ENCODE data around the gene CCDC190. TPM values are rescaled to one million over a fixed set of nuclear protein-coding genes. Genes with fewer than 3 reads are reported as not detected.

The CCDC190 gene
- total RNA-seq, 1 donor from 2014 or later, result not detected

- Histone ChIP-seq H3K79me2 (ENCODE audit: low read depth) (no peaks in the 10 kb centered on the region), H3K27ac (no peak overlapping the region), H3K9me3 (ENCODE audit: low read depth) (no peaks in the 10 kb centered on the region), H3K36me3 (no peaks in the 10 kb centered on the region), H2AFZ (replicated peaks) (no peak overlapping the region), H4K20me1 (ENCODE audit: low read depth) (no peaks in the 10 kb centered on the region), H3K4me2 (peak overlapping the region; percentile 54), H3K27me3 (no peaks in the 10 kb centered on the region), H3K4me1 (peaks cover 23% of the 10 kb centered on the region), H3K9ac (no peak overlapping the region), H3K4me3 (no peak overlapping the region), H3F3A (ENCODE audit: low read depth) (no peaks in the 10 kb centered on the region)
- TF ChIP-seq EZH2phosphoT487 (IDR thresholded peaks at IDR 0.05) (no peak), CTCF (IDR thresholded peaks at IDR 0.05) (no peak), EZH2 (IDR thresholded peaks at IDR 0.05) (no peak)
- H3K4me3 Mint-ChIP-seq, result no peak overlapping the region
- peaks cover 14% of the 10 kb centered on the region for H3K4me1 Mint-ChIP-seq
- H3K27ac Mint-ChIP-seq, result no peak overlapping the region
- H3K36me3 Mint-ChIP-seq, result no peaks in the 10 kb centered on the region
- peak; percentile 21 for DNase-seq (ENCODE audit: low spot score)
- no peaks in the 10 kb centered on the region for H3K9me3 Mint-ChIP-seq
- peaks cover 5% of the 10 kb centered on the region for H3K27me3 Mint-ChIP-seq (ENCODE audit: insufficient read depth, low read depth)
These were observed 32.1 kb upstream of the CCDC190 start for GRCh38 chr1:162892906-162893611.

GRCh38 chr1:162889989-162890388 lies 29.0 kb upstream of the CCDC190 start:
- Histone ChIP-seq H3K4me1 (peaks cover 23% of the 10 kb centered on the region), H3K27me3 (no peaks in the 10 kb centered on the region), H3K4me3 (no peak overlapping the region), H3K4me2 (no peak overlapping the region), H3K79me2 (ENCODE audit: low read depth) (no peaks in the 10 kb centered on the region), H2AFZ (replicated peaks) (no peak overlapping the region), H4K20me1 (ENCODE audit: low read depth) (no peaks in the 10 kb centered on the region), H3K9me3 (ENCODE audit: low read depth) (no peaks in the 10 kb centered on the region), H3F3A (ENCODE audit: low read depth) (no peaks in the 10 kb centered on the region), H3K27ac (no peak overlapping the region), H3K9ac (no peak overlapping the region), H3K36me3 (no peaks in the 10 kb centered on the region)
- H3K9me3 Mint-ChIP-seq, result no peaks in the 10 kb centered on the region
- H3K4me1 Mint-ChIP-seq, result peaks cover 18% of the 10 kb centered on the region
- peaks cover 5% of the 10 kb centered on the region for H3K27me3 Mint-ChIP-seq (ENCODE audit: insufficient read depth, low read depth)
- no peak for DNase-seq (ENCODE audit: low spot score)
- H3K27ac Mint-ChIP-seq, result no peak overlapping the region
- H3K36me3 Mint-ChIP-seq, result no peaks in the 10 kb centered on the region
- no peak for TF ChIP-seq EZH2phosphoT487 (IDR thresholded peaks at IDR 0.05)
- no peak for TF ChIP-seq EZH2 (IDR thresholded peaks at IDR 0.05)
- no peak for TF ChIP-seq CTCF (IDR thresholded peaks at IDR 0.05)
- H3K4me3 Mint-ChIP-seq, result no peak overlapping the region

GRCh38 chr1:162886705-162887104 lies 25.7 kb upstream of the CCDC190 start:
- DNase-seq (ENCODE audit: low spot score), result no peak
- Histone ChIP-seq H3K9ac (no peak overlapping the region), H2AFZ (replicated peaks) (no peak overlapping the region), H3F3A (ENCODE audit: low read depth) (no peaks in the 10 kb centered on the region), H3K27me3 (no peaks in the 10 kb centered on the region), H3K36me3 (no peaks in the 10 kb centered on the region), H3K27ac (no peak overlapping the region), H3K4me2 (no peak overlapping the region), H3K79me2 (ENCODE audit: low read depth) (no peaks in the 10 kb centered on the region), H3K9me3 (ENCODE audit: low read depth) (no peaks in the 10 kb centered on the region), H3K4me1 (no peaks in the 10 kb centered on the region), H4K20me1 (ENCODE audit: low read depth) (no peaks in the 10 kb centered on the region), H3K4me3 (no peak overlapping the region)
- H3K4me1 Mint-ChIP-seq, result peaks cover 4% of the 10 kb centered on the region
- H3K36me3 Mint-ChIP-seq, result no peaks in the 10 kb centered on the region
- TF ChIP-seq EZH2 (IDR thresholded peaks at IDR 0.05), result no peak
- no peak for TF ChIP-seq EZH2phosphoT487 (IDR thresholded peaks at IDR 0.05)
- no peak for TF ChIP-seq CTCF (IDR thresholded peaks at IDR 0.05)
- H3K27ac Mint-ChIP-seq, result no peak overlapping the region
- peaks cover 5% of the 10 kb centered on the region for H3K27me3 Mint-ChIP-seq (ENCODE audit: insufficient read depth, low read depth)
- H3K4me3 Mint-ChIP-seq, result no peak overlapping the region
- H3K9me3 Mint-ChIP-seq, result no peaks in the 10 kb centered on the region
